Non-pigmented ciliary epithelial cell (primary cell): Measurements from ENCODE around the gene ZBTB7B.

Experiments
- DNase-seq: peaks from one replicate; pipeline ENCODE4 v3.0.0-alpha.2; 2010; ENCODE audit warnings: low read depth

The ZBTB7B gene

DNA sequence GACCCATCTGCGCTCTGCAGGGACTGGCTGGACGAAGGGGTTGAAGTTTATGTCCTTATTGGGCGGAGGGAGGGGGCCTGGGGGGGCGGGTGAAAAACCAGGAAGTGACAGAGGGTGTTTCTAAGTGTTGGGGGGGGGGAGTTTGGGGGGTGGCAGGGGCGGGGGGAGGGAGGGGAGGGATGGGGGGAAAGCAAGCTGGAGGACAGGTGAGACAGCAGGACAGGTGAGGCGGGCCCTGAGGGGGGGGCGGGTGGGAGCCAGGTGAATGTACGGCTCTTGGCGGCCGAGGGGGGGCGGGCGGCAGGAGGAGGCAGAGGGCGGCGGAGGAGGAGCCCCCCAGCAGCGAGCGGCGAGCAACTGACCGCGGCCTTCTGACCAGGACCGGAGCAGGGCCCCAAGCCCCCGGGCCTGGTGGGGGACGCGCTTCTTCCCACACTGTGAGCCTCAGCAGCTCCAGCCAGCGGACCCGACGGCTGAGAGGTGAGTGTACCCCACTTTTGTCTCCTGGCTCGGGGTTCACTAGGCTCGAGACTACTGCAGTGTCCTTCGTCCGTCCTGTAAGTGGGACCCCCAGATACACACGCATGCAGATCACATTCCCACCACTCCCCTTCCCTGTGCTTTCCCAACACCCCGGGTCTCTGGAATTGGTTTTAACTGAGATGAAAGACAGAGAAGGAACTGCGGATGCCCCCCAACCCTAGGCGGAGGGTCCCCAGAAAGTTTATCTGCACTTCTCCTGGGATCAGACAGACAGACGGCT is at the start of gene ZBTB7B:
Gene ZBTB7B (plus strand): TSS at position 339 of the 763 bp plus-strand sequence. CDS start 11,859 bp downstream, outside the sequence.
- DNase-seq = no peak

DNA sequence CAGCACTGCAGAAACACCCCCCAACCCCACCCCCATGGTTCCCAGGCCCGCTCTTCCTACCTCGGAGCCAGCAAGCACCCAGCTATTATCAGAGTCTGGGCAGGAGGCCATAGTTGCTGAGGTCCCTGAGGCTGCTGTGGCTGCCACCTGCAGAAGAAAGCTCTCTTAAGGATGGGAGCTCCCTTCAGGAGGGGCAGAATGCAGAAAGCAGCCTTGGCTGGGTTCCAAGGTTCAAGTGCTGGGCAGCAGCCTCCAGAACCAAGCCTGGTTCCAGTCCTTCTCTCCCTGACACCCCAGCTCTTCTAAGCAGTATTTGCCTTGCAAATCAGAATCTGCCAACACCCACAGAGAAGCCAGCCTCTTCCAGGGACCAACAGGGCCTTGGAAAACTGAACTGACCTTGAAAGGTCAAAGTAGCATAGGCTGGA is 49.0 kb upstream of the ZBTB7B start:
- no peak for DNase-seq

- DNase-seq = no peak
These were observed 48.1 kb upstream of the ZBTB7B start for GRCh38 chr1:154954541-154954940.

DNA sequence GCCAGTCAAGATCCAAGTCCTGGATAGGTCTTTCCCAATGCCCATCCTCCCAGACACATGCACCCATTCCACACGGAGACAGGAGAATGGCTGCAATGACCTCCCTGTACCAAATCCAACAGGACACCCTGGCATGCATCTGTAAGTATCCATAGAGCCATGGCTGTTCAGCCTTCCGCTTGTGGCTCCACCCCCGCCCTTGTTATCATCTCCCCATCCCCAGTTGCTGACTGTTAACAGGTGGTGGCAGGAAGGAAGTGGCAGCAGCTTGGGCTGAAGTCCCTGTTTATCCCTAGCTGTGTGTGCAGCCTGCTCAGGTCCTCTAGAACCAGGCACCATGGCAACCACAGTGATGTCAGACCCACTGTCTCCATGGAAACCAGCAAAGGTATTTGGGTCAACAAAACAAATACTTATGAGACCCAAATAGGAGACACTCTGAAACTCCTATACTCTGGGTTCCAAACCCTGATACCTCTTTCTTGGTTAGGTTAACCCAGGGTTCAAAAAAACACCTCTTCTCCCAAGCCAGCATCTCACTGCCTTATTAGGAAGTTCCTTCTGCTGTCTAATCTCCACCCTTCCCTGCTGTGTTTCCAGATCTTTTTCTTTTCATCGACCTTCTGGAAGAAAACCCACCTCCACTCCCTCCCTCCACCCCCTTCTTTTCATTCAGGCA is 47.4 kb upstream of the ZBTB7B start:
- peak; percentile 59 for DNase-seq

DNA sequence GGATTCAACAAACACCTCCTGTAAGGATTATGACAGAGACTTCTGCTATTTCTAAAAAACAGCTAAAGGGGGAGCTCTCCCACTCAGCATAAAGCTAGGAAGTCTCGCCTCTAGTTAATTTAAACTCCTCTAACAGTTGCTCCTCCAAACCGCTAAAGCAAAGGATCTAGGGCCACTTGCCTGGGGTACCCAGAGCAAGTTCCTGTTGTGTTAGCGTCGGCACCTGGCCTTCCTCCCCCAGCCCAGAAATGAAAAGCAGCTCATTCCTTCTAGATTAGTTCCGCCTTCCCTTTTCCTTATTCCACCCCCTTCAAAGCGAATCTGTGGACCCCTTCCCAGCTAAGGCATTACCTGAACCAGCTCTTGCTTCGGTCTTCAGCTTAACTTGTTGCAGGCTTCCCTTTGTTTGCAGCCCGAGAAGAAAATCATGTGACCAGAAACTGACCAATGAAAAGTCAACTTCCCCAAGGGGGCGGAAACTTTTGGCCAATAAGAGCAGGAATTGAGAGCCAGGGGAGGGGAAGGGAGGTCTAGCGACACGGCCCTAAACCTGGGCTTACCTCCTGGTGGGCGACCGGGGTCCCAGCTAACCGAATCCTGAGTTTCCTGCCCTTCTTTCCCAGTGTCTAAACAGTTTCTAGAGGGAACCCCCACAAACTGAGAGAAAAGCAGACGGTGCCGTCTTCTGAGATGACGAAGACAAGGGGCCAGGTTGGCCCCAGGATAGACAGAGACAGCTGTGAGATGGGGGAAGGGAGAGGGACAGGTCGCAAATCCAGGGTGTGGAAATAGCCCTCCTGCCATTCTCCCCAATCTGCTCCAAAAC is 46.7 kb upstream of the ZBTB7B start, which contains the start of gene PBXIP1:
Gene PBXIP1 (minus strand): TSS at position 382 of the 826 bp plus-strand sequence. CDS start 2,378 bp downstream, outside the sequence.
- DNase-seq = peak; percentile 69

- DNase-seq = no peak
These were observed 46.1 kb upstream of the ZBTB7B start for GRCh38 chr1:154956544-154956941.

GRCh38 chr1:154957091-154957657 is 45.4 kb upstream of the ZBTB7B start:
- DNase-seq = no peak

DNA sequence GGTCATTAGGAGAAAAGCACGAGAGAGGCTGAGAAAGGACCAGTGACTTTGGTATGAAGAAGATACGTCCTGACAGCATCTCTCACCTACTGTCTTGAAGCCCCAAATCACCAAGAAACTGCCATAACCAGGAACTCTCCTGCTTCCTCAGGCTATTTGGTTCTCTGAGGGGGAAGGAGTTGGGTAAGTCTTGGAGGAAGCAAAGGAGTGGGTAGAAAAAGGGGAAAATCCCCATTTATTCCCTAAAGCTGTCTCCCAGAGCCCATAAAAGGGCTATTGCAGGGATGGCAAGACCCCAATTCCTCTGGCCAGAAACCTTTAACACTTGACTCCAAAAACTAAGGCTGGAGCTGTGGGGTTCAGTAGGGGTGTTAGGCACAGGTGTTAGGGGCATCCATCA is 44.6 kb upstream of the ZBTB7B start:
- DNase-seq = no peak

DNA sequence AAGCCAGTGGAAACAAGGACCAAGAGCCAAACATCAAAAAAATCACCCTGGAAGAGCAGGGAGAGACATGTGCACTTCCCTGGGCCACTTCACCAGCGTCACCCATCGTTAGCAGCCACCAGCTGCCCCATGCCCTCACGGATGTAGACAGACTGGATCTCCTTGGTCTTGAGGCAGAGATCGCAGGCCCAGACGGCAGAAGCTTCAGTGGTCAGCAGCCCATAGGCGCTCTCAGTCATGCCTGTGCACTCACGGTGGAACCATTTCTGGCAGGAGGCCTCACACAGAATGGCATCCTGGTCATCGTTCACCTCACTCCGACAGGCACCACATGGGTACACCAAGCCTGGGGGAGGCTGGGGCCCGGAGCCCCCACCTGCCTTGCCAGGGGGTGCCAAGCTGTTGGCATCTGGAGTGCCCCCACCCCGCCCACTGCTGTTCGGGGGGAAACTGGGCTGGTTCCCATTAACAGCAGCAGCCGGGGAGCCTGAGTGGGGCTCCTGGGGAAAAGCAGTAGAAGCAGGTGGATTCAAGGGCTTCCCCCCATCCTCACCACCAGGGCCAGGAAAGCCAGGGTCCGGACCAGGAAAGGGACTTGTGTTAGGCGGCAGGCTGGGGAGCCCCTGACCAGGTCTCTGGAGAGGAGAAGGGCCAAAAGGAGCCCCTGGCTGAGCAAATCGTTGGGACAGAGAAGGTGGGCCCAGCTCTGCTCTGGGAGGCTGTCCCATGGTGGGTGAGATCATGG is 43.7 kb upstream of the ZBTB7B start:
- no peak for DNase-seq

DNA sequence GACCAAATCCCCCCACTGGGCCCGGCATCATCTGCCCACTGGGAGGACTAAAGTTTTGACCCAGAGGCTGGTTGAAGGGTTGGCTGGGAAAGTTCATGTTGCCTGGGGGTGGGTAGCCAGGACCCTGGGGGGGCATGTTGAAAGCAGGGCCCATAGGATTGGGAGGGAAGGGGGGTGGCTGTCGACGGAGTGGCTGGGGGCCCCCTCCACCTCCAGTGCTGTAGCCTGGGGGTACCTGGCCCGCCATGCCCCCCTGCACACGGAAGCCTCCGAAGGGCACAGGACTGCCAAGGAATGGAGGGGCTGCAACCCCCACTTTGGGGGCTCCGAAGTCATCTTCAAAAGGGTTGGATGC is 43.2 kb upstream of the ZBTB7B start:
- no peak for DNase-seq

DNA sequence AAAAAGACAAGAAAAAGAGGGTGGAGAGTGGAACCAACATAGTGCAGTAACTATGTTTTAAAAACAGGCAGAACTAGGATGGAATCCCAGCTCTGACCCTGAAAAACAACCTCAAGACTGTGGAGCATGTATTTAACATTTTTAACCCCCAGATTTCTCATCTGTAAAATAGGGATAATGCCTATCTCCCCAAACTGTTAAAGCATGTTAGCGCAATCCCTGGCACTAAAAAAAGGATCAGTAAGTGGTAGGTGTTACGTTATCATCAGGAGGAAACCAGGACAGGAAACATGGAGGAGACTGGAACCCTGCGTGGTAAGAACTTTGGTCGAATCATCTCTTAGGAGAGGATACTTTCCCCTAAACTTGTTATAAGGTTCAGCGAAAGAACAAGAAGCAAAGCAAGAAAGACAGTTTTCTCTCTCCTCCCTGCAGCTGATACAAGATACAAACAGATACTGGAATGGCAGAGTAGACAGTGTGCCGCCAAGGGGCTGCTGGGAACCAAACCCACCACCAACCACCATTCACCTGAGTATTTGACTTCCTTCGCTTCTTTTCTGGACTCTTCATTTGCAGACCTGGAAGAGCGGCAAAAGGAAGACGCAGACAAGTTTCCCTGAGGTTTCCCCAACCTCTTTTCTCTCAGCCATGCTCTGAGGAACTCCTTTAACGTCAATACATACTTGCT is 42.0 kb upstream of the ZBTB7B start:
- no peak for DNase-seq

- DNase-seq = no peak
These were observed 41.1 kb upstream of the ZBTB7B start, which contains the start of gene PYGO2 for GRCh38 chr1:154961207-154962155. Gene PYGO2 (minus strand): TSS chr1:154961782. CDS start chr1:154961576, 206 bp downstream.

GRCh38 chr1:154962156-154962749 is 40.3 kb upstream of the ZBTB7B start:
- no peak for DNase-seq

GRCh38 chr1:154962795-154963330 is 39.7 kb upstream of the ZBTB7B start:
- DNase-seq = no peak

- DNase-seq = no peak
These were observed 39.0 kb upstream of the ZBTB7B start for GRCh38 chr1:154963643-154964042.

GRCh38 chr1:154964359-154964758 is 38.2 kb upstream of the ZBTB7B start:
- no peak for DNase-seq

DNA sequence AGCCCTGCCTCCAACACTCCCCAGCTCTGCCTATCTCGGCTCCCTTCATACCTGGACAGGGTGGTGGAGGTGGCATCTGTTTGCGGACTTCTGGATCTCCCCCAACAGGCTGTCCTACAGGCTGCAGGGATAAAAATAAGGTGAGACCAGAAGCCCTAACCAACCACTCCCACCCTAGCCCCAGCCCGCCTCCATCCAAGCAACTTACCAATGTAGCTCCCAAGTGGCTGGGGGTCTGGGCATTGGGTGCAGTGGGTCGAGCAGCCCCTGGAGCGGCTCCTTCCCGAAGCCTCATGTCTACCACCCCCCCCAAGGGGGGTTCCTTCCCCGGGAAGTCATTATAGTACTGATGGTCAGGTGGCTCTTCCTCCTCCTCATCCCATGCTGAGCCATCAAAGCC is 36.5 kb upstream of the ZBTB7B start:
- DNase-seq = no peak

GRCh38 chr1:154967331-154967950 is 35.2 kb upstream of the ZBTB7B start:
- no peak for DNase-seq
